CD14-positive monocyte (primary cell): ENCODE data around the gene CDC14A. TPM values are rescaled to one million over a fixed set of nuclear protein-coding genes. Genes with fewer than 3 reads are reported as not detected.

ENCODE experiments used
- DNase-seq, 3 donors: peaks; one replicate each; pipeline ENCODE4 v3.0.0-alpha.2; 2011 to 2022
- H2AFZ ChIP-seq: 2 replicates; pipeline ENCODE4 v1.6.0; 2012; ENCODE audit warnings: mild to moderate bottlenecking, low read depth, low read length, inconsistent platforms; ENCODE audit not compliant: insufficient read depth, poor library complexity, severe bottlenecking
- H3K27ac ChIP-seq, 2 donors: 1 replicate in 1 of 2; 2 replicates in 1 of 2; pipeline ENCODE4 v1.5.1; 2012 to 2013; ENCODE audit warnings: low read length in 2 of 2, control low read depth in 1 of 2, inconsistent platforms in 1 of 2, low read depth in 1 of 2, mild to moderate bottlenecking in 1 of 2
- H3K27me3 ChIP-seq, 2 donors: one replicate each; pipeline versions ENCODE4 v1.6.0 to v1.6.1; 2011 to 2013; ENCODE audit warnings: low read length in 2 of 2; ENCODE audit not compliant: control insufficient read depth in 2 of 2, insufficient read depth in 2 of 2
- H3K36me3 ChIP-seq, 2 donors: replicated peaks in 1 of 2; 1 replicate in 1 of 2; 2 replicates in 1 of 2; pipeline versions ENCODE4 v1.5.1 to v1.6.1; 2012 to 2013; ENCODE audit warnings: low read length in 2 of 2, control low read depth in 1 of 2, inconsistent platforms in 1 of 2, mild to moderate bottlenecking in 1 of 2; ENCODE audit not compliant: insufficient read depth in 2 of 2, control insufficient read depth in 1 of 2
- H3K4me1 ChIP-seq, 2 donors: 1 replicate in 1 of 2; 2 replicates in 1 of 2; pipeline versions ENCODE4 v1.5.1 to v1.6.1; 2012 to 2013; ENCODE audit warnings: low read length in 2 of 2, control low read depth in 1 of 2, inconsistent platforms in 1 of 2, mild to moderate bottlenecking in 1 of 2, moderate library complexity in 1 of 2; ENCODE audit not compliant: insufficient read depth in 2 of 2, control insufficient read depth in 1 of 2
- H3K4me2 ChIP-seq: replicated peaks from 2 replicates; pipeline ENCODE3; 2012; ENCODE audit warnings: low read length, moderate library complexity, mild to moderate bottlenecking; ENCODE audit not compliant: poor library complexity, severe bottlenecking; ENCODE audit errors: extremely low read depth
- H3K4me3 ChIP-seq, 3 experiments: fragments of 200-600 bp in 1 of 3; sonication (generic) in 1 of 3; replicated peaks in 1 of 3; 1 replicate in 2 of 3; 2 replicates in 1 of 3; pipeline ENCODE4 v1.5.1; 2011 to 2013; ENCODE audit warnings: low read length in 3 of 3, mild to moderate bottlenecking in 3 of 3, control low read depth in 2 of 3, low read depth in 2 of 3, inconsistent platforms in 1 of 3, moderate library complexity in 1 of 3
- H3K79me2 ChIP-seq: 2 replicates; pipeline ENCODE4 v1.6.0; 2012; ENCODE audit warnings: mild to moderate bottlenecking, control low read depth, inconsistent platforms, low read length, moderate library complexity; ENCODE audit not compliant: insufficient read depth
- H3K9ac ChIP-seq: 2 replicates; pipeline ENCODE4 v1.6.0; 2017; ENCODE audit warnings: low read length, mild to moderate bottlenecking; ENCODE audit not compliant: insufficient read depth, poor library complexity, severe bottlenecking
- H3K9me3 ChIP-seq, 2 donors: replicated peaks in 1 of 2; 1 replicate in 1 of 2; 2 replicates in 1 of 2; pipeline versions ENCODE4 v1.5.1 to v1.6.1; 2012 to 2013; ENCODE audit warnings: low read length in 2 of 2, control low read depth in 1 of 2; ENCODE audit not compliant: control insufficient read depth in 1 of 2, insufficient read depth in 1 of 2
- H4K20me1 ChIP-seq: 2 replicates; pipeline ENCODE4 v1.6.0; 2012; ENCODE audit warnings: mild to moderate bottlenecking, low read length, control low read depth, moderate library complexity; ENCODE audit not compliant: insufficient read depth
- H3K27ac Mint-ChIP-seq, 7 donors: one replicate each; pipeline ENCODE4 v1.8.0; 2020; ENCODE audit warnings: mild to moderate bottlenecking in 7 of 7, mixed read lengths in 7 of 7, moderate library complexity in 6 of 7, inconsistent platforms in 2 of 7
- H3K27me3 Mint-ChIP-seq, 3 donors: one replicate each; pipeline ENCODE4 v1.8.0; 2021 to 2022; ENCODE audit warnings: low read depth in 3 of 3, mild to moderate bottlenecking in 3 of 3, mixed read lengths in 3 of 3, moderate library complexity in 3 of 3, inconsistent platforms in 1 of 3
- H3K36me3 Mint-ChIP-seq, 2 donors: one replicate each; pipeline ENCODE4 v1.8.0; 2020; ENCODE audit warnings: mixed read lengths in 2 of 2, inconsistent platforms in 1 of 2, mild to moderate bottlenecking in 1 of 2
- H3K4me1 Mint-ChIP-seq: one replicate; pipeline ENCODE4 v1.8.0; 2020; ENCODE audit warnings: mild to moderate bottlenecking, mixed read lengths
- H3K4me3 Mint-ChIP-seq, 2 donors: one replicate each; pipeline ENCODE4 v1.8.0; 2020; ENCODE audit warnings: mild to moderate bottlenecking in 2 of 2, mixed read lengths in 2 of 2, moderate library complexity in 1 of 2
- H3K9me3 Mint-ChIP-seq, 7 donors: one replicate each; pipeline ENCODE4 v1.8.0; 2020 to 2022; ENCODE audit warnings: mixed read lengths in 7 of 7, mild to moderate bottlenecking in 6 of 7, moderate library complexity in 6 of 7, inconsistent platforms in 2 of 7
- WGBS: methylation state at CpG from one replicate; pipeline ENCODE4 v1.1.5; 2013; ENCODE audit warnings: missing lambda C conversion rate; ENCODE audit not compliant: insufficient coverage; 5-methylcytosine and 5-hydroxymethylcytosine counted together
- intact Hi-C, 2 donors: fragments of 100-400 bp; cut with micrococcal nuclease; formaldehyde crosslinking; loops; one replicate each; pipeline versions ENCODE4 v1.15.0 to v1.15.1; 2023
- polyA plus RNA-seq, 3 donors: library from polyadenylated mRNA; depleted of rRNA in 1 of 3; unstranded in 2 of 3; stranded (reverse) in 1 of 3; fragments of 300-500 nt in 2 of 3; fragments of >200 nt in 1 of 3; fragmentation: Illumina TruSeq in 2 of 3; gene quantifications; 1 replicate in 2 of 3; 2 replicates in 1 of 3; pipeline ENCODE4 v1.2.3, GENCODE V29; 2012 to 2021
- TF ChIP-seq, protein P1 (sequence below): fragments of 200-600 bp; IDR thresholded peaks from one replicate; pipeline ENCODE4 v1.8.0; 2022; ENCODE audit warnings: antibody characterized with exemption, mild to moderate bottlenecking

CDC14A gene
- polyA plus RNA-seq, 3 donors, result 4.2 to 9.2 (median 6.1) TPM

GRCh38 chr1:100526894-100527293 lies 174.6 kb downstream of the CDC14A start:
- no CpG with 5 or more reads among the region's 2 CpGs for WGBS
- no peak for DNase-seq

GRCh38 chr1:100528871-100529270 lies 176.6 kb downstream of the CDC14A start:
- H3K4me1 ChIP-seq, result peaks cover 55 to 71% of the 10 kb centered on the region in 2 donors
- H3K27ac ChIP-seq, result peak overlapping the region in 1 of 2 donors; percentile 92

More at GRCh38 chr1:100526894-100527293, 174.6 kb downstream of the CDC14A start:
- Mint-ChIP-seq H3K27ac (peak overlapping the region in 3 of 7 donors; percentile 8 to 90 (median 59)), H3K4me1 (peaks cover 63% of the 10 kb centered on the region), H3K27me3 (no peaks in the 10 kb centered on the region), H3K36me3 (peaks cover 0 to 2% of the 10 kb centered on the region in 2 donors), H3K9me3 (peaks cover 0 to 7% (median 3%) of the 10 kb centered on the region in 7 donors), H3K4me3 (no peak overlapping the region)
- H3K79me2 ChIP-seq, result no peaks in the 10 kb centered on the region
- TF ChIP-seq, protein P1, sequence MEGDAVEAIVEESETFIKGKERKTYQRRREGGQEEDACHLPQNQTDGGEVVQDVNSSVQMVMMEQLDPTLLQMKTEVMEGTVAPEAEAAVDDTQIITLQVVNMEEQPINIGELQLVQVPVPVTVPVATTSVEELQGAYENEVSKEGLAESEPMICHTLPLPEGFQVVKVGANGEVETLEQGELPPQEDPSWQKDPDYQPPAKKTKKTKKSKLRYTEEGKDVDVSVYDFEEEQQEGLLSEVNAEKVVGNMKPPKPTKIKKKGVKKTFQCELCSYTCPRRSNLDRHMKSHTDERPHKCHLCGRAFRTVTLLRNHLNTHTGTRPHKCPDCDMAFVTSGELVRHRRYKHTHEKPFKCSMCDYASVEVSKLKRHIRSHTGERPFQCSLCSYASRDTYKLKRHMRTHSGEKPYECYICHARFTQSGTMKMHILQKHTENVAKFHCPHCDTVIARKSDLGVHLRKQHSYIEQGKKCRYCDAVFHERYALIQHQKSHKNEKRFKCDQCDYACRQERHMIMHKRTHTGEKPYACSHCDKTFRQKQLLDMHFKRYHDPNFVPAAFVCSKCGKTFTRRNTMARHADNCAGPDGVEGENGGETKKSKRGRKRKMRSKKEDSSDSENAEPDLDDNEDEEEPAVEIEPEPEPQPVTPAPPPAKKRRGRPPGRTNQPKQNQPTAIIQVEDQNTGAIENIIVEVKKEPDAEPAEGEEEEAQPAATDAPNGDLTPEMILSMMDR, result no peak
- no peak overlapping the region for H2AFZ ChIP-seq
- no peak overlapping the region for H3K4me3 ChIP-seq
- intact Hi-C loops, result no loop called here
- H3K9me3 ChIP-seq, result no peaks in the 10 kb centered on the region
- no peaks in the 10 kb centered on the region for H4K20me1 ChIP-seq
- H3K27me3 ChIP-seq, result no peaks in the 10 kb centered on the region
- H3K9ac ChIP-seq, result no peak overlapping the region
- no peak overlapping the region for H3K4me2 ChIP-seq
- no peak overlapping the region for H3K27ac ChIP-seq
- H3K36me3 ChIP-seq, result no peaks in the 10 kb centered on the region
- H3K4me1 ChIP-seq, result peaks cover 54 to 71% of the 10 kb centered on the region in 2 donors

More at GRCh38 chr1:100528871-100529270, 176.6 kb downstream of the CDC14A start:
- peaks cover 66% of the 10 kb centered on the region for H3K4me1 Mint-ChIP-seq
- no peak overlapping the region for H3K4me3 Mint-ChIP-seq
- TF ChIP-seq, protein P1, result no peak
- WGBS, result 0% methylated on average over 1 of the region's 2 CpGs
- no peak overlapping the region for H2AFZ ChIP-seq
- H3K79me2 ChIP-seq, result no peaks in the 10 kb centered on the region
- H3K9me3 ChIP-seq, result no peaks in the 10 kb centered on the region
- H3K4me3 ChIP-seq, result no peak overlapping the region
- DNase-seq, result no peak
- H3K4me2 ChIP-seq, result no peak overlapping the region
- no peak overlapping the region for H3K9ac ChIP-seq
- H3K9me3 Mint-ChIP-seq, result peaks cover 0 to 7% (median 3%) of the 10 kb centered on the region in 7 donors
- H4K20me1 ChIP-seq, result no peaks in the 10 kb centered on the region
- intact Hi-C loops, result no loop called here
- no peaks in the 10 kb centered on the region for H3K36me3 Mint-ChIP-seq
- H3K27ac Mint-ChIP-seq, result peak overlapping the region in 5 of 7 donors; percentile 35 to 88 (median 76)
- H3K27me3 Mint-ChIP-seq, result no peaks in the 10 kb centered on the region
- H3K27me3 ChIP-seq, result no peaks in the 10 kb centered on the region
- H3K36me3 ChIP-seq, result no peaks in the 10 kb centered on the region
